PC-3 (cell line): Measurements from ENCODE around the gene MSI2. TPM values are rescaled to one million over a fixed set of nuclear protein-coding genes. Genes with fewer than 3 reads are reported as not detected.

ENCODE experiments used
- ATAC-seq: fragments of 200-7000 bp; cut with Tn5 transposase; 2 replicates; pipeline ENCODE4 v1.9.1; 2020; ENCODE audit warnings: mild to moderate bottlenecking, moderate library complexity
- BruUV-seq: library from RNA; stranded (reverse); fragments of 400-500 nt; replicated peaks from 2 replicates; lab custom pipeline; 2021; lab: Mats Ljungman, UMichigan
- CTCF ChIA-PET: fragments of 300-600 bp; sonication (Branson Sonifier 250); formaldehyde crosslinking; loops from one replicate; lab custom pipeline; 2022; ENCODE audit warnings: antibody characterized with exemption; lab: Charles Lee
- POLR2A ChIA-PET: fragments of 300-600 bp; sonication (Branson Sonifier 250); formaldehyde crosslinking; loops from one replicate; lab custom pipeline; 2022; ENCODE audit warnings: antibody characterized with exemption; ENCODE audit not compliant: unreplicated experiment; lab: Charles Lee
- DNase-seq: peaks from one replicate; pipeline ENCODE4 v3.0.0-alpha.2; 2015
- H2AFZ ChIP-seq: fragments of 300-600 bp; sonication (generic); 2 replicates; pipeline ENCODE4 v1.6.0; 2016; ENCODE audit warnings: antibody characterized with exemption, low read length
- H3F3A ChIP-seq: fragments of 300-600 bp; sonication (generic); one replicate; pipeline ENCODE4 v1.6.0; 2017; ENCODE audit warnings: antibody characterized with exemption, low read length, control low read depth, mild to moderate bottlenecking; ENCODE audit not compliant: unreplicated experiment
- H3K27ac ChIP-seq: fragments of 300-600 bp; sonication (generic); 2 replicates; pipeline ENCODE4 v1.5.1; 2016; ENCODE audit warnings: mild to moderate bottlenecking, low read length
- H3K27me3 ChIP-seq: fragments of 300-600 bp; sonication (generic); 2 replicates; pipeline ENCODE4 v1.6.1; 2016; ENCODE audit warnings: low read length, mixed read lengths
- H3K36me3 ChIP-seq: fragments of 300-600 bp; sonication (generic); 2 replicates; pipeline ENCODE4 v1.6.1; 2016; ENCODE audit warnings: low read depth, mixed run types, low read length, mixed read lengths
- H3K4me1 ChIP-seq: fragments of 300-600 bp; sonication (generic); 2 replicates; pipeline ENCODE4 v1.5.1; 2016; ENCODE audit warnings: low read length; ENCODE audit not compliant: insufficient read depth
- H3K4me2 ChIP-seq: fragments of 300-600 bp; sonication (generic); 2 replicates; pipeline ENCODE4 v1.6.0; 2016; ENCODE audit warnings: low read length
- H3K4me3 ChIP-seq: fragments of 300-600 bp; sonication (generic); 2 replicates; pipeline ENCODE4 v1.5.1; 2016; ENCODE audit warnings: mild to moderate bottlenecking, low read length, mixed read lengths
- H3K79me2 ChIP-seq: fragments of 300-600 bp; sonication (generic); 2 replicates; pipeline ENCODE4 v1.6.1; 2017; ENCODE audit warnings: low read length, mixed read lengths
- H3K9ac ChIP-seq: fragments of 300-600 bp; sonication (generic); 2 replicates; pipeline ENCODE4 v1.6.0; 2016; ENCODE audit warnings: mild to moderate bottlenecking, low read length
- H3K9me2 ChIP-seq: fragments of 300-600 bp; sonication (generic); replicated peaks from 2 replicates; pipeline ENCODE4 v1.6.1; 2016; ENCODE audit warnings: mixed run types, low read length, mixed read lengths
- H3K9me3 ChIP-seq: fragments of 300-600 bp; sonication (generic); 2 replicates; pipeline ENCODE4 v1.6.1; 2016; ENCODE audit warnings: low read length, mixed read lengths
- H4K20me1 ChIP-seq: fragments of 300-600 bp; sonication (generic); 2 replicates; pipeline ENCODE4 v1.6.1; 2016; ENCODE audit warnings: low read length, mixed read lengths
- CTCF ChIP-seq: fragments of 300-600 bp; sonication (generic); conservative IDR thresholded peaks from 2 replicates; pipeline ENCODE4 v1.5.1; 2017; ENCODE audit warnings: antibody characterized with exemption, low read depth, mild to moderate bottlenecking, low read length
- EZH2 ChIP-seq: fragments of 300-600 bp; sonication (generic); IDR thresholded peaks from one replicate; pipeline ENCODE4 v1.6.1; 2017; ENCODE audit warnings: antibody characterized with exemption, mild to moderate bottlenecking, low read length; ENCODE audit not compliant: unreplicated experiment
- EZH2phosphoT487 ChIP-seq: fragments of 300-600 bp; sonication (generic); IDR thresholded peaks from 2 replicates; pipeline ENCODE4 v1.6.1; 2018; ENCODE audit warnings: mild to moderate bottlenecking, antibody characterized with exemption, low read length, borderline replicate concordance
- intact Hi-C: fragments of 100-400 bp; cut with micrococcal nuclease; formaldehyde crosslinking; loops from 2 replicates; pipeline ENCODE4 v1.9.0; 2023
- total RNA-seq: library from RNA; depleted of rRNA; stranded (reverse); fragments of >200 nt; gene quantifications from 2 replicates; pipeline ENCODE4 v1.2.3, GENCODE V29; 2014

MSI2 gene
- total RNA-seq, 1 experiment from 2014 or later = 54.7 TPM

- H3K27me3 ChIP-seq = no peaks in the 10 kb centered on the region
- TF ChIP-seq CTCF (no peak), EZH2 (no peak), EZH2phosphoT487 (no peak)
- no peaks in the 10 kb centered on the region for H3K79me2 ChIP-seq
- no peaks in the 10 kb centered on the region for H3K9me2 ChIP-seq
- no peak overlapping the region for H3K4me3 ChIP-seq
- CTCF ChIA-PET = no interaction called here
- ATAC-seq (no peak), DNase-seq (no peak)
- BruUV-seq = no TSS peak
- H2AFZ ChIP-seq = no peak overlapping the region
- intact Hi-C loops = no loop called here
- no peaks in the 10 kb centered on the region for H3K9me3 ChIP-seq
- no peaks in the 10 kb centered on the region for H4K20me1 ChIP-seq
- no peaks in the 10 kb centered on the region for H3F3A ChIP-seq
- no peak overlapping the region for H3K4me2 ChIP-seq
- H3K4me1 ChIP-seq = no peaks in the 10 kb centered on the region
- no peak overlapping the region for H3K9ac ChIP-seq
- POLR2A ChIA-PET = no interaction called here
- H3K27ac ChIP-seq = no peak overlapping the region
- no peaks in the 10 kb centered on the region for H3K36me3 ChIP-seq
Observed at GRCh38 chr17:57251211-57251787, 5.0 kb upstream of the MSI2 start.

- H3K36me3 ChIP-seq = no peaks in the 10 kb centered on the region
- H3K9ac ChIP-seq = no peak overlapping the region
- POLR2A ChIA-PET = interaction anchor here (0.6 kb wide), 1 partner anchor 91 kb away, joined by 4 read pairs; no protein-coding TSS in a partner anchor
- H3K4me1 ChIP-seq = peaks cover 3% of the 10 kb centered on the region
- H4K20me1 ChIP-seq = no peaks in the 10 kb centered on the region
- ATAC-seq = no peak
- H3K4me2 ChIP-seq = no peak overlapping the region
- intact Hi-C loops = no loop called here
- no peak for DNase-seq
- TF ChIP-seq CTCF = no peak
- TF ChIP-seq EZH2phosphoT487 = no peak
- TF ChIP-seq EZH2 = no peak
- H3K79me2 ChIP-seq = peaks cover 17% of the 10 kb centered on the region
- H3K27ac ChIP-seq = no peak overlapping the region
- no peaks in the 10 kb centered on the region for H3K27me3 ChIP-seq
- H3K9me2 ChIP-seq = no peaks in the 10 kb centered on the region
- no peaks in the 10 kb centered on the region for H3F3A ChIP-seq
- no peaks in the 10 kb centered on the region for H3K9me3 ChIP-seq
- CTCF ChIA-PET = interaction anchor here (1.2 kb wide), 1 partner anchor 11 kb away, joined by 4 read pairs; no protein-coding TSS in a partner anchor
- no TSS peak for BruUV-seq
- H2AFZ ChIP-seq = no peak overlapping the region
- H3K4me3 ChIP-seq = no peak overlapping the region
Observed at GRCh38 chr17:57253362-57254065, 2.8 kb upstream of the MSI2 start.
